Esophagus squamous epithelium (tissue), 5 donors: ENCODE data around the gene CDC16. TPM values are rescaled to one million over a fixed set of nuclear protein-coding genes. Genes with fewer than 3 reads are reported as not detected.

ENCODE experiments used
- DNase-seq: peaks from one replicate; lab custom pipeline; 2025; lab: John Stamatoyannopoulos, UW
- H3K27ac ChIP-seq, 4 donors: fragments of 200-600 bp; sonication (generic); one replicate each; pipeline ENCODE4 v1.5.1; 2016 to 2019; ENCODE audit warnings: mild to moderate bottlenecking in 1 of 4
- H3K27me3 ChIP-seq, 4 donors: fragments of 200-600 bp; sonication (generic); 1 replicate in 3 of 4; 2 replicates in 1 of 4; pipeline versions ENCODE4 v1.5.1 to v1.6.0; 2017 to 2021; ENCODE audit warnings: antibody characterized with exemption in 1 of 4
- H3K36me3 ChIP-seq, 3 donors: fragments of 200-600 bp; sonication (generic); one replicate each; pipeline ENCODE4 v1.5.1; 2016 to 2019
- H3K4me1 ChIP-seq, 3 donors: fragments of 200-600 bp; sonication (generic); one replicate each; pipeline ENCODE4 v1.5.1; 2017 to 2019
- H3K4me3 ChIP-seq, 4 donors: fragments of 200-600 bp; sonication (generic); 1 replicate in 3 of 4; 2 replicates in 1 of 4; pipeline ENCODE4 v1.5.1; 2016 to 2019; ENCODE audit warnings: mild to moderate bottlenecking in 2 of 4, moderate library complexity in 1 of 4
- H3K9me3 ChIP-seq, 3 donors: fragments of 200-600 bp; sonication (generic); one replicate each; pipeline ENCODE4 v1.5.1; 2016 to 2019
- POLR2A ChIP-seq, 4 donors: fragments of 450-650 bp; IDR thresholded peaks; one replicate each; pipeline ENCODE4 v1.6.1; 2017; ENCODE audit warnings: antibody characterized with exemption in 4 of 4, mild to moderate bottlenecking in 4 of 4, moderate library complexity in 3 of 4
- WGBS, 2 donors: methylation state at CpG; one replicate each; pipeline ENCODE4 v1.1.5; 2018; 5-methylcytosine and 5-hydroxymethylcytosine counted together
- intact Hi-C: fragments of 100-400 bp; cut with DNase I; formaldehyde crosslinking; loops from one replicate; pipeline ENCODE4 v1.15.0; 2022
- total RNA-seq, 4 donors: library from RNA; depleted of rRNA; stranded (reverse); fragments of >200 nt; gene quantifications; one replicate each; pipeline ENCODE4 v1.1.0, GENCODE V29; 2016
- TF ChIP-seq, protein P1 (sequence below), 6 experiments: fragments of 450-650 bp in 4 of 6; fragments of 200-600 bp in 2 of 6; sonication (generic) in 2 of 6; IDR thresholded peaks; one replicate each; pipeline ENCODE4 v1.5.1; 2016 to 2019; ENCODE audit warnings: antibody characterized with exemption in 6 of 6, mild to moderate bottlenecking in 4 of 6, moderate library complexity in 4 of 6
- donor health status: DM: yes; HTN: yes; CAD: no.

The CDC16 gene
- total RNA-seq, 4 donors from 2014 or later, result 22.9 to 40.2 (median 30.2) TPM

DNA sequence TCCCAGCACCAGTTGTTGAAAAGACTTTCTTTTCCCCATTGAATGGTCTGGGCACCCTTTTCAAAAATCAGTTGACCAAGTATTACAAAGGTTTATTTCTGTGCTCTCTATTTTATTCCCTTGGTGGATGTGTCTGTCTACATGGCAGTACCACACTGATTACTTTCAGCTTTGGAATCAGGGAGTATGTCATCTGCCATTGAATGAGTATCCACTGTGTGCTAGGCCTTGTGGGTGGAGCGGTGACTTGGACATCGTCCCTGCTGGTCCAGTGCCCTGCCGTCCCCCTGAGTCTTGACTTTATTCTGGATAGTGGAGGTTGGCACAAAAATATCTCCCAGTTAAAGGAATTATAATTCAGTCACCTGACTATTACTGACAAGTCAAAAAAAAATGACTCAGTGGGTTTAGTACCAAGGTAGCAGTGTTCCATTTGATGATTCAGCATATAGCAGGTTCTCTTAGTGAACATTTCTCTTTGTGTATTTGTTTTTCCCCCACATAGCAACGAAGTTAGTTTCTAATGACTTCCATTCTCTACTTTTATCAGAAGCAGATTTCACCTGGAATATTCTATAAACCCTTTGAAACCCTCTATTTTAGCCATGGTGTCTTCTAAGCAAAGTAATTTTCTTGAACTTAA is 50.6 kb downstream of the CDC16 start:
- H3K4me1 ChIP-seq, result peaks cover 2 to 38% (median 11%) of the 10 kb centered on the region in 3 donors
- H3K27ac ChIP-seq, result peak overlapping the region in 1 of 4 donors; percentile 23
- intact Hi-C loops, result no loop called here
- no peak for TF ChIP-seq POLR2A (IDR thresholded peaks at IDR 0.05)
- TF ChIP-seq, protein P1, sequence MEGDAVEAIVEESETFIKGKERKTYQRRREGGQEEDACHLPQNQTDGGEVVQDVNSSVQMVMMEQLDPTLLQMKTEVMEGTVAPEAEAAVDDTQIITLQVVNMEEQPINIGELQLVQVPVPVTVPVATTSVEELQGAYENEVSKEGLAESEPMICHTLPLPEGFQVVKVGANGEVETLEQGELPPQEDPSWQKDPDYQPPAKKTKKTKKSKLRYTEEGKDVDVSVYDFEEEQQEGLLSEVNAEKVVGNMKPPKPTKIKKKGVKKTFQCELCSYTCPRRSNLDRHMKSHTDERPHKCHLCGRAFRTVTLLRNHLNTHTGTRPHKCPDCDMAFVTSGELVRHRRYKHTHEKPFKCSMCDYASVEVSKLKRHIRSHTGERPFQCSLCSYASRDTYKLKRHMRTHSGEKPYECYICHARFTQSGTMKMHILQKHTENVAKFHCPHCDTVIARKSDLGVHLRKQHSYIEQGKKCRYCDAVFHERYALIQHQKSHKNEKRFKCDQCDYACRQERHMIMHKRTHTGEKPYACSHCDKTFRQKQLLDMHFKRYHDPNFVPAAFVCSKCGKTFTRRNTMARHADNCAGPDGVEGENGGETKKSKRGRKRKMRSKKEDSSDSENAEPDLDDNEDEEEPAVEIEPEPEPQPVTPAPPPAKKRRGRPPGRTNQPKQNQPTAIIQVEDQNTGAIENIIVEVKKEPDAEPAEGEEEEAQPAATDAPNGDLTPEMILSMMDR (IDR thresholded peaks at IDR 0.05), result no peak
- H3K9me3 ChIP-seq, result no peaks in the 10 kb centered on the region
- H3K27me3 ChIP-seq, result no peaks in the 10 kb centered on the region
- DNase-seq, result no peak
- peaks cover 13 to 62% (median 18%) of the 10 kb centered on the region in 3 donors for H3K36me3 ChIP-seq
- H3K4me3 ChIP-seq, result no peak overlapping the region
- 63 to 67% methylated on average over 2 to 4 of the region's 4 CpGs for WGBS, 2 donors

DNA sequence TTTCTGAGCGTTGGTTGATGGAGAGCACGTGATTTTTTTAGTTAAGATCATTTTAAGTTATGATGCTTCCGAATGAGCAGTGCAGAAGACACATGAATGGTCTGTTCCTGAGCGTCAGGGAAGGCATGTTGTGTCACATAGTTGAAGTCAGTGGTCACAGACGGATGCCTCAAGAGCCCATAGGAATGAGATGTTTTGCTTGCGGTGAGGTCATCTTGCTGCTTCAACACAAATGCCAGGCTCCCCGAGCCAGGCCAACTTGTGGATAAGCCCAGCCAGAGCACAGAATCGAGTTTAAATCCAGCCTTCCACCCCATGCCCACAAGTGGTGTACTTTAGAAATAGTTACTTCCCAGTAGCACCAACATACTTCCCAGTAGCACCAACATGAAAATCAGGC is 52.1 kb downstream of the CDC16 start:
- TF ChIP-seq POLR2A (IDR thresholded peaks at IDR 0.05), result no peak
- TF ChIP-seq, protein P1 (IDR thresholded peaks at IDR 0.05), result no peak
- Histone ChIP-seq H3K9me3 (no peaks in the 10 kb centered on the region), H3K36me3 (peaks cover 15 to 77% (median 18%) of the 10 kb centered on the region in 3 donors), H3K27me3 (no peaks in the 10 kb centered on the region), H3K27ac (no peak overlapping the region), H3K4me3 (no peak overlapping the region), H3K4me1 (peaks cover 2 to 30% (median 6%) of the 10 kb centered on the region in 3 donors)
- intact Hi-C loops, result no loop called here
- no peak for DNase-seq
- WGBS, 2 donors, result 86 to 99% methylated on average over 6 to 8 of the region's 8 CpGs

DNA sequence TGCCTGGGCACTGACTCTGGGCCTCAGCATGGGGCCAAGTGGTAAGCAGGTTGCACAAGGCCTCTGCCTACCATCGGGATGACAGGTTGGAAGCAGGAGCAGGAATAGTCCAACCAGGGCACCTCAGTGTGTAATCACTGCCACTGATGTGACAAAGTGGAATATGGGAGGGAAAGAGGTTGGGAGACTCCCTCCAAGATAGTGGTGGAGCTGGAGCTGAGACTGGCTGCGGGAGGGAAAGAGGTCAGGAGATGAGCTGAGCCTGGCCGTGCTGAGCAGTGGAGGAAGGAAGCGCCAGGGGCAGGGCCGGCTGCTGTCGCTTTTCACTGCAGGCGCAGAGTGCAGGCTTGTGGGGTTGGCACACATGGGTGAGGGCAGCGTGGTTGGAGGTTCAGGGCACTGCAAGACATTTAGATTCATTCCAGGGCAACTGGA is 53.5 kb downstream of the CDC16 start:
- intact Hi-C loops, result no loop called here
- H3K27me3 ChIP-seq, result no peaks in the 10 kb centered on the region
- WGBS, 2 donors, result 92 to 94% methylated on average over 6 to 7 of the region's 8 CpGs
- no peak overlapping the region for H3K4me3 ChIP-seq
- TF ChIP-seq, protein P1 (IDR thresholded peaks at IDR 0.05), result no peak
- TF ChIP-seq POLR2A (IDR thresholded peaks at IDR 0.05), result no peak
- no peak for DNase-seq
- no peaks in the 10 kb centered on the region for H3K9me3 ChIP-seq
- no peak overlapping the region for H3K27ac ChIP-seq
- H3K36me3 ChIP-seq, result peaks cover 25 to 91% (median 30%) of the 10 kb centered on the region in 3 donors
- H3K4me1 ChIP-seq, result peaks cover 0 to 21% (median under 1%) of the 10 kb centered on the region in 3 donors

DNA sequence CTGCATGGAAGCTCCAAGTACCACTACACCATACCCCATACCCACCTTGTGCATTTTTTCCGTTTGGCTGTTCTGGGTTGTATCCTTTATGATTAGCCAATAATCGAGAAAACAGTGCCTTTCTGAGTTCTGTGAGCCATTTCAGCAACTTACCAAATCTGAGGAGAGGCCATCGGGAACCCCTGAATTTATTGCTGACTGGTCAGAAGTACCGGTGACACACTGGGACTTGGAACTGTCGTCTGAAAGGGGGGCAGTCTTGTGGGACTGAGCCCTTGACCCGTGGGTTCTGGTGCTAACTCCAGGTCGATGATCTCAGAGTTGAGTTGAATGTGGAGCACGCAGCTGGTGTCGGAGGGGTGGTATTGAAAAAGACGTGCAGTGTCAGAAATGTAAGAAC is 61.8 kb downstream of the CDC16 start:
- Histone ChIP-seq H3K4me3 (no peak overlapping the region), H3K27me3 (no peaks in the 10 kb centered on the region), H3K4me1 (peaks cover 0 to 14% (median 0%) of the 10 kb centered on the region in 3 donors), H3K27ac (no peak overlapping the region), H3K36me3 (peaks cover 27 to 88% (median 27%) of the 10 kb centered on the region in 3 donors), H3K9me3 (no peaks in the 10 kb centered on the region)
- 71 to 92% methylated on average over 7 to 9 of the region's 10 CpGs for WGBS, 2 donors
- DNase-seq, result no peak
- intact Hi-C loops, result no loop called here
- TF ChIP-seq, protein P1 (IDR thresholded peaks at IDR 0.05), result no peak
- TF ChIP-seq POLR2A (IDR thresholded peaks at IDR 0.05), result no peak

DNA sequence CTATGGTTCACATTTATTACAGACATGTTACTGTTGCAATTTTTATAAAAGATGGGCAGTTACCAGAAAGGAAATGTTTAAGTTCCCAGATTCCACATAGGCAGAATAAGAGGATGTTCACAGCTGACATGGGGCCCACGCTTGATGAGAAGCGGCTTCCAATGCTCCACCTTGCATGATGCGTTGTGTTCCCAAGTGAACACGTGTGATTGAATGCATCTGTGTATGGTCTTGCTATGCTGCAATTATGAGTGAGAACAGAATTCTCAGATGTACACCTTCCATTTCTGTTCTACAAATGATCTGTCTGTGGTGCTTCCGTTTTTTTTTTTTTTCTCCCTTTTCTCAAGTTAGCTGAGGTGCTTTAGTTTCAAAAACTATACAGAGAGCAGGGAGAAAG is 62.2 kb downstream of the CDC16 start:
- Histone ChIP-seq H3K9me3 (no peaks in the 10 kb centered on the region), H3K27ac (no peak overlapping the region), H3K36me3 (peaks cover 24 to 88% (median 27%) of the 10 kb centered on the region in 3 donors), H3K4me3 (no peak overlapping the region), H3K4me1 (peaks cover 0 to 14% (median 0%) of the 10 kb centered on the region in 3 donors), H3K27me3 (no peaks in the 10 kb centered on the region)
- 91 to 97% methylated on average over 5 of the region's 5 CpGs for WGBS, 2 donors
- intact Hi-C loops, result no loop called here
- TF ChIP-seq POLR2A (IDR thresholded peaks at IDR 0.05), result no peak
- TF ChIP-seq, protein P1 (IDR thresholded peaks at IDR 0.05), result no peak
- no peak for DNase-seq
